Suppressor macrophage treated with lipopolysaccharide for 4 hours (primary cell): ENCODE data around the gene CDH13.

Source experiments
- DNase-seq: peaks from one replicate; pipeline ENCODE4 v3.0.0-alpha.2; 2020

The CDH13 gene

DNA sequence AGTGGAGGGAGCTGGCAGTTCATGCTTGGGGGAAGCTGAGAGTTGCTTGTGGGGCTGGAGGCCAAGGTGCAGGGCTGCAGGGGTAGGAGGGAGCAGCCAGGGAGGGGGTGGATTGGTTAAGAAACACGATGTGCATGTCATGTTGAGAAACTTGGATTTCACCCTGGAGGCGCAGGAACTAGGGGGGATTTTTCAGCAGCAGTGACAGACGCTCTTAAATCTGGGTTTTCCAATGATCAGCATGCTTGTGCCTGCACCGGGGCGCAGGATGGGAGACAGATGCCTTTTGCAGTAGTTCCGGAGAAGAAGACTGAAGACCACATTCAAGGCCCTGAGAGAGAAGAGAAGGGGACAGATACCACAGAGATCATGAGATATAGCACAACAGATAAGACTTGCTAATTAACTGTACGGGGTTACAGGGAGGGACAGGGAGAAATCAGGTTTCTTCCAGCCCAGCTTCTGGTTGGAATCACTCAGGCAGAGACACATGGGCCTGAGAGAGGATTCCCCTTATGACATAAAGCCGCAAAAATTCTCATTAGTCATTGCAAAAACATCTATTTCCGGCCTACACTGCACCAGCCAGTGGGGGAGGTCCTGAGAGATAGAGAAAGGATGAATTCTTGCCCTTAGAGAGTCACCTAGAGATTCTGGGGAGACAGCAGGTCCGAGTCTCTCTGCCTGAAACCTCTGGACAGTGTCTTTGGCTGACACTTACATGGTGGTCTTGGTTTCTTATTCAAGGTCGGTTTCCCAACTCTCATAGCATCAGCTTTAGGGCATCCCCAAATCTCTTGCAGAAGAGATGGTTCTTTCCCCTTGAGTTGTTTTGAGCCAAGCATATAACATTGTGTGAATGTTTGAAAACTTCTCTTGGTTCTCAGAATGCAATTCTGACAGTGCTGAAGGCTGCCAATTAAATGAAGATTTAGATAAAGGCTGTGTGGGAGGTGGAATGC, 27.1 kb downstream of the CDH13 start:
- DNase-seq = no peak

DNA sequence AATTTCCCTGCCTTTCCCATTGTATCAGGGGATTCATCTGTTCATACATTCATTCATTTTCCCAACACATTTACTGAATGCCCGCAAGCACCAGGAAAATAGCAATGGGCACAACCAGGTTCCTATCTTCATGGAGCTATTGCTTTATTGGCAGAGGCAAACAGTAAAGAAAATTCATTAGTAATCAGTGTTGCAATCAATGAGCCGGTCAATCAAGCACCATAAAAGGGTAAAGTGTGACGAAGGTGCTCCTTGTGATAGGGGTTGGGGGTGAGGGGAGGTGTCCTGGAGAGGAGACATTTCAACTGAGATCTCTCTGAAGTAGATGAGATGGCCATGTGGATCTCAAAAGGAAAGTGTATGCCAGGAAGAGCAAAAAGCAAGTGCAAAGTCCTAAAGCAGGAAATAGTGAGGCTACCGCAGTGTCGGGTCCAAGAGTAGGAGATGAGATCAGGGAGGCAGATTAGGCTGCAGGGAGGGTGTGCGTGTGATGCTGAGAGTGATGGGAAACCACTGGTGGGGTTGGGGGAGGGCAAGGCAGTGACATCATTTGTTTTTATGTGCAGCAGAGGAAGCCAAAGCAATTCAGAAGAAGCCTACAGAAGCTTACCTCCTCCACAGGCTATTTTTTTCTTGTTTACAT, 28.4 kb downstream of the CDH13 start:
- no peak for DNase-seq

DNA sequence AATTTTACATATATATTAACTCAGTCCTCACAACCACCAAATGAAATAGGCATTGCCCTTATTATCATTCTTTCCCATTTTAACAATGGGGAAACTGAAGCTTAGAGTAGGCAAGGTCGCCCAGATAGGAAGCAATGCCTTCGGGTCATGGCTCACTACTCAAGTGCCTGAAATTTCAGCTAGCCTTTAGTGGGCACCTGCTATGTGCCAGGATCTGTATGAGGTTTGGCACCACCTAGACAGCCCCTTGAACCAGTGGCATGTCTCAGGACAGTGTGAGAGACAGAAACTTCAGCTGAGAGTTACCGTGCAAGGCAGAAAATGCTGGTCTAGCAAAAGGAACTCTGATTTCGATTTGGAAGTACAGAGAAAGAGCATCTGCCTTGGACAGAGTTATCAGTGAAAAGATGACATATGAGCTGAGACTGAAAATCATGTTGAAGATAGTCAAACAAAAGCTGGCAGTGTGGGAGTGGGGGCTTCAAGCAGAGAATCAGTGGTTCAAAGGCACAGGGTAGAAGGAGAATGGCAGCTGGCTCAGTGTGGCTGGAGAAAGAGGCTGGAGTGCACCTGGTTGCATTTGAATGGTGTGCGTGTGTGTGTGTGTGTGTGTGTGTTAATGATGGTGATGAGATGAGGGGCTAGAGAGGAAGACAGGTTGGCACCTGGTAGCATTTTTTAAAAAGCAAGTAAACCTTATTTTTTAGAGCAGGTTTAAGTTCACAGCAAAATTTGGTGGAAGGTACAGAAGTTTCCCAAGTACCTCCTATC, 29.1 kb downstream of the CDH13 start:
- DNase-seq = no peak

DNA sequence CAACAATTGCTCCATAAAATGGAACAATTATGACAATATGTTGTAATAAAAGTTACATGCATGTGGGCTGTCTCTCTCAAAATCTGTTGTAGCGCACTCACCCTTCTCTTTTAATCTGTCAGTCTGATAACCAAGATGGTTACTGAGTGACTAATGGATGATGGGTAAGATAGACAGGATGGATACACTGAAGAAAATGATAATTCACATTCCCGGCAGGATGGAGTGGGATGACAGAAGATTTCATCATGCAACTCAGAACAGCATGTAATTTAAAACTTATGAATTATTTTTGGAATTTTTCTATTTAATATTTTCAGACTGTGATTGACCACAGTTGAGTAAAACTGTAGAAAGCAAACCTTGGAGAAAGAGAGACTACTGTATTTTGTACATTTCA, 30.5 kb downstream of the CDH13 start:
- no peak for DNase-seq

DNA sequence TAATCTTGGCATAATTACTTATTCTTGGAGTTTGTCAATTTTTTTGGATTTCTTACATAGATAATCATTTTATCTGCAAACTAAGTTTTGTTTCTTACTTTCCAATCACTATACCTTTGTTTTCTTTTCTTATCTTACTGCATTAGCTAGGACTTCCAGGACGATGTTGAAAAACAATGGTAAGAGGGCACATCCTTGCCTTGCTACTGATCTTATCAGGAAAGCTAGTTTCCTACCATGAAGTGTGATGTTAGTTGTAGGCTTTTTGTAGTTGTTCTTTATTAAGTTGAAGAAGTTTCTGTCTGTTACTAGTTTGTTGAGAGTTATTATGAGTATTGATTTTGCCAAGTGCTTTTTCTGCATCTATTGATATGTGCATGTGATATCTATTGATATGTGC, 31.0 kb downstream of the CDH13 start:
- no peak for DNase-seq

DNA sequence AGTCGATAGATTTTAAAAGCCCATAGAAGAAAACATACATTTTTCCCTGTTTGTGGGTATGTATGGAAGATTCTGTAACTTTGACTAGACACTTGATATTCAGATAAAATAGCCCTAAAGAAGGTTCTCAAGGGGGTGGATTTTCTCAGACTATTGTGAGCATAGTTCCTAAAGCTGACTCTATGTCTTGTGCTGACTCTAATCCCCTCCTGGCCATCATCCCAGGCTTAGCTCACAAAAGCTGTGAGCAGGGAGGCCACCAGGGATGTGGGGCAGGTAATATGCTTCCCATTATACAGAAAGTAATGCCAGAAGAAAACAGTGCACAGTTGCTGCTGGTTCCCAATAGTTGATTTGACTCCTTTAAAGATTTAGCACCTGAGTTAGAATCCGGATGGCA, 32.0 kb downstream of the CDH13 start:
- no peak for DNase-seq

DNA sequence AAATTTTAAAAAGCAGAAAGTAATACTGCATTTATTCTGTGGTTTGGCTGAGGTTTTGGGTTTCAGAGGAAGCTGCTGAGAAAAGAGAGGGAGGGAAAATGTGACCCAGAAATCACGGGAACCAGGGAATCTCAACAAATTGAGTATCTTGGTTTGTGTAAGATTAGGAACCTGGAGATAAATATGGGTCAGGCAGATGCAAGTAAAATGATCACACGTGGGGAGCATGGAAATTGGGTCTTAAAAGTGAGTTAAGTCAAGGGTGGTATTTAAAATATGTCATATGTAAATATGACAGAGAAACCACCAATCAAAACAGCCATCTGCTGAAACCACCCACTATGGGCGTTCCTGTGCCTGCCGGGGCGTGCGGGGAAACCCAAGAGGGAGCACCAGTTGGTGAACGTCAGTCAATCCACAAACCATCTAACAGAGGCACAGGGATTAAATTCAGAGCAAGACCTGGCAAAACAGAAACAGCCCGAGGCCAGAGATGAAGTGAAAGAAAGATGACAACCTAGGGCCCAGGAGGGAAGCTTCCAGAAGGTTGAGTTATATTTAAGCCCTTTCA, 33.4 kb downstream of the CDH13 start:
- DNase-seq = no peak

DNA sequence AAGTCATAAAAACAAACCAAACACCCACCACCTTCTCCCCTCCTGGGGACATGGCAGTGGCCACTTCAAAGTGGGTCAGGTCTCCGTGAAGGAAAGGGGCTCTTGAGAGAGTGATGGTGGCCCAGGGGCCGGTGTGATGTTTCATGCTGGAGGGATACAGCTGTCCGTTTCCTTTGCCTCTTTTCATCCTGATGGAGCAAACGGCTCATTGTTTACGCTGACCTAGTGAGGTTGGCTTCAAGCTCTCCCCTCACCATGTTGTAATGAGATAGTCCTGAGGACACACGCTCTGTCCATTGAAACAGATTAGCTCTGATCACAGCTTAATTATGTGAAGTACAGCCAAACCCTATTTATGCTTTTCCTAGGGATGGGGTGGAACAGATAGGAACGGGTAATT, 34.2 kb downstream of the CDH13 start:
- DNase-seq = no peak

DNA sequence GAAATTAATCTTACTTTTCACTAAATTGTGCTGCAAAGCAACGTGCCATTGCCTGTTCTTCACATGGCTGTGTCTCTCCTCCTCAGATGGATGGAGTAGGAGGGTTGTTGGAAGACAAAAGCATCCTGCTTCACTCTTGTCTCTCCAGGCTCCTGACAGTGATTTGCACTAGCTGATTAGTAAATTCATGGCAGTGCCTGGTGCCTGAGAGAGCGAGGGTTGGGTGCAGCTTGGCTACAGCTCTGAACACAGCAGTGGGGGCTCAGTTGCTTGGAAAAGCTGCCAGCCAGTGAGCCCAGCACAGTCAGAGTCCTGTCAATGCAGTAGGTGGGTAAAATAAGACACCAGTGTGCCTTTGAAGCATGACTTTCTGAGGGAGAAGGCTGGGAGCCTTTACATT, 37.4 kb downstream of the CDH13 start:
- DNase-seq = no peak

DNA sequence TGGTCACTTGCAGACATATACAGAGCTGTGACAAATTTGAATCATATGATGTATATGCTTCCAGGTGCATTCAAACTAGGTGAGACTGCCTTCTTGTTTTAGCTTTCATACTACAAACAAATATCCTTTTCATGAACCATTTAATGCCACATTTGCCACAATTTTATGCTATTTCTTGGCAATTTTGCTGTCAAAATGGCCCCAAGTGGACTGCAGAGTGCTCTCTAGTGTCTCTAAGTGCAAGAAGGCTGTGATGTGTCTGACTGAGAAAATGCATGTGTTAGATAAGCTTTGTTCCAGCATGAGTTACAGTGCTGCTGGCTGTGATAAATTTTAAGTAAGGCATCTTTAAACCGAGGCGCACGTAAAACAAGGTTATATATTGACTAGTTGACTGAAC, 38.3 kb downstream of the CDH13 start:
- no peak for DNase-seq

DNA sequence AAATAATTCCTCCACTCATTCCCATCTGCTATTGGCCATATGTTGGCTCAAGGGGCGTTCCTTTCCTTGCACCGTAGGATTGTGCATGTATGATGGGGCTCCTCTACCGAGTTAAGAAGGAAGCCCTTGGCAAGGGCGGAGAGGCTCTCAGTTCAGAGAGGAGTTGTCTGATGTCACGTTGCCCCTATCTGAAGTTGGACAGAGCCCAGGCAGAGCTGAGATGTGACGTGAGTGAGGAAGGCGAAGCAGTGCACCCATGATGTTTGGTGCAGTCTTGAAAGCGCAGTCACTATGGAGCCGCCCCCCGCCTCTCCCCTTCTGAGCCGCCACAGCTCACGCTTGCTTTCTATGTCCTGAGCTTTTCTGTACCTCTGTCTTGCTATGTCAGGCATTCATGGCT, 40.7 kb downstream of the CDH13 start:
- DNase-seq = no peak

DNA sequence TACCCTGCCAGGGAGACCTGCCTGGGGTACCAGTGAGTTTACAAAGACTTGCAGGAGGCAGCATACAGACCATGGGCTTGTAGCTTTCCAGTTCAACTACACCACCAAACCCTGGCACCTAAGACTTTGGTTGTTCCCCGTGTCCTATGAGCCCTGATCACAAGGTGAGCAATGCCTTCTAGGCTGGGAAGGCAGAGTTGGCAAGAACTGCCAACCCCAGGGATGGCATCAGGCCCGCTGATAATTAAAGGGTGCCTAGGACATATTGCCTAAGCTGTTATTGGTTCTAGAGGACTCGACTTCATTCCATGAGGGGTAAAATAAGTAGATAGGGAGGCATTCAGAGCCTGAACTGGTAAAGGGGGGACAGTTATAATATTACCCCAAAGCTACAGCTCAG, 41.3 kb downstream of the CDH13 start:
- DNase-seq = no peak

DNA sequence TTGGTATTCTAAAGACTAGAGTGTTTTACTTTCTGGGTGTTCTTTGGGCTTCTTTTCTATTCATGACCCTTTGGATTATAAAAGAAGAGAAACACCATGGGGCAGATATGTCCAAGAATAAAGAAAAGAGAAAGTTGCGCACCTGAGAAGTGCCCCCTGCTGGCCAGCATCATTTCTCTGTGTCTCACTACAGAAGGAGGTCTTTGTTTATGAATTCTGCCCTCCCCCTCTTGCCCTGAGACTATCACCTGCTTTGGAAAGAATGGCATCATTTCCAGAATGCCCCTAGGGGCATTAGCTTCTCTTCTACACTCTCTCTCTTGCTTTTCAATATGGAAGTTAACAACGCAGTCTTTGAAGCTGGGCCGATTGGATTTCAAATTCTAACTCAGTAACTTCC, 45.0 kb downstream of the CDH13 start:
- DNase-seq = no peak

DNA sequence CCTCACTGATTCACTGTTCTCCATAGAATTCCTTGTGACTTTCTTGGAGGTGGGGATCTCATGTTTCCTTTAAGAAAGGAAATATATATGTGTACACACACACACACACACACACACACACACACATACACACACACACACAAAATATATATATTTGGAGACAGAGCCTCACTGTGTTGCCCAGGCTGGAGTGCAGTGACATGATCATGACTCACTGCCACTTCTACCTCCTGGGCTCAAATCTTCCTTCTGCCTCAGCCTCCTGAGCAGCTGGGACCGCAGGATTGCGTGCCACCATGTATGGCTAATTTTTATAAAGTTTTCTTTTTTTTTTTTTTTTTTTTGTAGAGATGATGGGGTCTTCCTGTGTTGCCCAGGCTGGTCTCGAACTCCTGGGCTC, 45.9 kb downstream of the CDH13 start:
- no peak for DNase-seq

DNA sequence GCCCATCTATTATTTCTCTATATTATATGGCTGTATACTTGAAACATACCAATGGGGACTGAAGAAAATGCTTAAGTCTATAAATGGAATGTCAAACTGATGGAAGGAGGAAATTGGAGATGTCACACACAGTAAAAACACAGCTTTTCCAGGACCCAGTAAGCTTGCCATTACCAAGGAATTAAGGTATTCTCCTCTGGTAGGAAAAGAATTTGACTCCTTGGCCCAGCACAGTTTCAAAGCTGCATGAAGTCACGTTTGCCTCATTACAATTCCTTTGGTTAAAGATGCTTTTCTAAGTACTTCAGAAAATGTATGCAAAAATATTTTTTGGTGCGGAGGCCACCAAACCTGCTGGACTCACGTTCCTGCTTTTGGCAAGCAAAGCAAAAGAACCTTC, 48.5 kb downstream of the CDH13 start:
- DNase-seq = no peak

DNA sequence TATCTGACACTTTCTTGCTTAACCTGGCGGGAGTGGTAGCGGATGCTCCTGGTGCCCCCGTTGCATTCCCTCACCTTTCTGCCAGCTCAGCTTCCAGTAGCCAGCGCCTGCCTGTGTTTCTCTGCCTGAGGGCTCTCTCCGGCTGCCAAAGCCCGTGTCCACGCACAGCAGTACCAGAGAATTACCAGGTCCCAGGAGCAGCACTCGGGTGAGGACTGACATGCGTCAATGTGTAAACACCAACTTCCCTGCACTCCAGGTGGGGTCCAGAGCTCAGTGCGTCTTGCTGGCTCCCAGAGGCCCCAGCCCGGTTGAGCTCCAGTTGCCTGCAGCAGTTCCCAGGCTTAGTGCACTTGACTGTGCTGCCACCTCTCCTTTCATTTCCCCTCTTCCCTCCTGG, 54.8 kb downstream of the CDH13 start:
- no peak for DNase-seq

DNA sequence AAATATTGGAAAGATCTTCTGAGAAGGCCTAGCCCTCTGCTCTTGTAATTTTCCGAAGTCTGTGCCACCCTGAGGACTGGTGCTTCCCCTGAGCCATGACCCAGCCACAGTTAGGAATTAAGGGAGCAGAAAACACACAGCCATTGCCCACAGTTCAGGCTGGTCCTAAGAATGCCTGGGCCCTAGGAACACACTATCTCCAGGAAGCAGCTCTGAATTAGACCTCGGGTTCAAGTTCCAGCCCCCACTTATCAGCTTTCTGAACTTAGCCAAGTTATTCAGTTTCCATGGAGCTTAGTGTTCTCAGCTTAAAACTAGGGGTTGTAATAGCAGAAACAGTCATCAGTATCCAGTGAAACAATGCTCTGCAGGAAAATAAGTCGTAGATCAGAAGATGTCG, 56.0 kb downstream of the CDH13 start:
- DNase-seq = no peak

DNA sequence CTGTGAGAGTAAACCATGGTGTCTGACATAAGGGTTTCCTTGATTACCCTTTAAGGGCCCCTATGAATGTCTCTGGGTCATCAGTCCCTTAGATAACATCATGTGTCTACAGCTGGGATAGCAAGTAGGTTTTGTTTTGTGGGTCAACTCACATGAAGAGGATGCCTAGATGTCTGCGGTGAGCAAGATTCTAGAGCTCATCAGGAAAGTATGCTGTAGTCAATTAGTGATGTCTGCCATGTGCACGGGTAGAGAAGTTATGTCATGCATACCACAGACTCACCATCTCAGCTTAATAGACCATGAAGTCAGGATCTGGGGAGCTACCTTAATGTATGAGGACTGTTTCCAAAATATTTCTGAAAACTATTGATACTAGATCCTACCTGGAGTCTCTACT, 57.5 kb downstream of the CDH13 start:
- DNase-seq = no peak

DNA sequence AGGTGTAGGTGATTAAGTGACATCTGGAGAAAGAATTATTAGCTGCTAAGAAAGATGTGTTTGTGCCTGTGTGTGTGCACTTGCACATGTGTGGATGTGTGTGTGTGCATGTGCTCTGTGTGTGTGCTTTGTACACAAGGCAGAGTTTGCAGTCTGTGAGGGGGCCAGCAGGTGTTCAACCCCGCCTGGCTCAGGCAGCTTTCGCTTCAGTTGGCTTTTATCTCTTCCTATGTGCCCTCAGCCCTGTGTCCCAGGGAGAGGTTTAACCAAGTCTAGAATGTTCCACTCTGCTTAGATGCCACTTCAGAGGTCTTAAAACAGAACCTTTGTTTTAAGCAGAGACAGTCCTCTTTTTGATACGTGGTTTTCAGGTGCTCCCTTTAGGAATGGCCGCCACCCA, 58.8 kb downstream of the CDH13 start:
- no peak for DNase-seq

DNA sequence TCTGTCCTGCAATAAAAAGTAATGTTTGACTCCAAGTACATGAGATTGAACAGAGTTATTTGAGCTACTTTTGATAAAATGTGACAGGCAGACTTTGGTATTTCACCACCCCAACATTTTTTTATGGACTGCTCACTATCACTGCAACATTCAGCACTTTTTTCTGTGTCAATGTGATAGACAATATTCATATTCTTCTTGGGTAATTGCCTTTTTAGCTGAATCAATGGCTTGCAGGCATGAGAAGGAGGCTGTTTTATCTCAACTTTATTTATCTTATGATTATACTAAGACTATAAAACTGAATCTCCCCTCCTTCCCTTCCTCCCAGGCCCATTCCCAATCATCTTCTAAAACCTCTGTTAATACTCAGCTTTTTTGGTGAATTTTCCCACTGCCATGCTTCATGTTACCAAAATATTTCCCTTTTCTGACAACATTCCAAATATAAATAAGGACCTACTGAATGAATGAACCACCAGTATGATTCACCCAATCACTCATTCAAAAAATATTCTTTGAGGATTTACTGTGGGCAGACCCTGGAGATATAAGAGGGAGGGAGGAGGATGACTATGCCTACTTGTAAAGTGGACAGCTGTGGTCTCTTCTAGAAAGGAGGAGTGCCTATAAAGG, 67.6 kb downstream of the CDH13 start:
- no peak for DNase-seq

DNA sequence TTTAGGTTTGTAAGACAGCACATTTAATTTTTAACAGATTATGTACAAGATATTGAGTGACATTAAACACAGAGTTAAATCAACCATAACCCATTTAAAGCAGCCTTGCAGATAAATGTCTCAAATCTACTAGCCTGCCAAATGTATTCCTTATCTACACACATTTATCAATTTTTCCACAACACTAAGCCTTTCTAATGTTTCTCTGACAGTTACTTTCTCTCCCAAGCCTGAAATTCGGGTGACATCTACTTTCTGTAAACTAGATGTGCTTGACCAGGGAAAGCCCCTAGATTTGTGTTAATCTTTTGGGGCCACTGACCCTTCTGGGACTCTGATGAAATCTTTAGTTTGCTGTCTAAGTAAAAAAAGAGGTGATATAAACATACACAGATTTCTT, 69.0 kb downstream of the CDH13 start:
- DNase-seq = no peak

DNA sequence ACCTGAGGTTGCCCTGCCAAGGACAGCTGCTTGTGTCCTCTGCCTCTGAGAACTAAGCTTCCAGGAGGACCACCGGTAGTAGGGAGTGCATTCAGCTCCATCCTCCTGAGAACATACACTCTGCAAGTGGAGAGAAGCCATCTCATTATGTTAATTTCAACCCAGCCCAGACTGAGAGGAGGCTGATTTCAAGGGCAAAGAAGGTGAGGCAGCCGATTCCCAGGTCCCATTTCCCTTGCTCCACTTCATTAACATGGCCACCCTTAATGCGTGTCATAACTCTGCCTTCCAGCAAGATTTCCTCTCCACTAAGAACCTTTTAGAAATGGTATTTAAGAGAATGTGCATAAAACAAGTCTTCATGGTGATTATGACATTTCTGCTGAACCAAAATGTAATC, 72.5 kb downstream of the CDH13 start:
- no peak for DNase-seq
